Stimulated activated CD8-positive, alpha-beta memory T cell treated with anti-CD3 and anti-CD28 coated beads, Interleukin-15, amount 100 ng/mL, for 1 hour (primary cell): Measurements from ENCODE around the gene SYNE2.

Source experiments
- DNase-seq: peaks from one replicate; pipeline ENCODE4 v3.0.0-alpha.2; 2020; ENCODE audit warnings: low read depth

Gene SYNE2

GRCh38 chr14:63911404-63911803, 58.6 kb downstream of the SYNE2 start:
- no peak for DNase-seq

DNA sequence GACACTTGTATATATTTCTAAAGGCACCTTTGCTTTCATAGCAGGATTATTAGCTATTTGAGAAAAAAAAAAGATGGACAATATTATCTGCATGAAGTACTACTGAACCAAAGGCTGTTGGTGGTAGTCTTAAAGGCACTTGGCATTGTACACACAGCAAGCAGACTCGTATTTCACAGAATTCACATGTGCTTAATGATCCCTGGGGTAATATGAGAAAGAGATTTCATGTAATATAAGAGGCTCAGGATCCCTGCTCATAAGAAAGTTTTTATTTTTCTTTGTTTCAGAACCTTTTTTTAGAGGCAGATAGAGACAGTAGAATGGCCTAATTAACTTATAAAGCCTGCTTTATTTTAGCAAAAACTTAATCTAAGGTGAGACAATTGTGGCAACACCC, 59.5 kb downstream of the SYNE2 start:
- DNase-seq, result no peak

GRCh38 chr14:63918411-63918810, 65.6 kb downstream of the SYNE2 start:
- DNase-seq, result no peak

DNA sequence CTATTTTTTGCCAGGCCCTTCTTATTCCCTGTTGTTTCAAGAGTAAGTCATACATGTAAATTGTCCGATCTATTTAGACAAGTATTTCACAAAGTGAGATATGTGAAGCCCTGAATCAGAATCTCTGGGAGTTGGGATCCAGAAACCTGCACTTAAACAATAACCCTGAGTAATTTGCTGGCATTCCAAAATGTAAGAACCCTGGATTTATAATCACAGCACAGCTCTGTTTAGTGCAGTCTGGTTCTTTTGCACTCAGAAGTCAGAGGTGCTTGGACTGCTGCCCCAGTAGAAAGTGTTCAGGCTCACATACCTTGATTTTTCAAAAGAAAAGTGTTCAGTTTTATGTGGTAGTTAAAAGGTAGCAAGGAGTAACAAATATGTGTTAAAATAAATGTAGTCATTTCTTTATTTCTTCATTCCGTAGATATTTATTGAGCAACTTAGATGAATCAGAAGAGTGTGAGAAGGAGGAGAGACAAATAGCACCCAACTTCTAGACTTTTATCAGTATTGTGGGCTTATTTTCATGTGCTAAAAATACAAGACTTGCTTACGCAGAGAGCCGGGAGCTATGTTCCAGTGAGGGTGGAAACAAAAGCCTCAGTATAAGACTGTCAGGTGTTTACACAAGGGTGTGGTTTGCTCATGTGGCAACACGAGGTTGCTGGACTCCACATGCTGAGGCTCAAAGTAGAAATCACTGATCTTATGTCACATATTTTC, 70.1 kb downstream of the SYNE2 start:
- DNase-seq, result no peak

GRCh38 chr14:63923422-63923752, 70.6 kb downstream of the SYNE2 start:
- no peak for DNase-seq

DNA sequence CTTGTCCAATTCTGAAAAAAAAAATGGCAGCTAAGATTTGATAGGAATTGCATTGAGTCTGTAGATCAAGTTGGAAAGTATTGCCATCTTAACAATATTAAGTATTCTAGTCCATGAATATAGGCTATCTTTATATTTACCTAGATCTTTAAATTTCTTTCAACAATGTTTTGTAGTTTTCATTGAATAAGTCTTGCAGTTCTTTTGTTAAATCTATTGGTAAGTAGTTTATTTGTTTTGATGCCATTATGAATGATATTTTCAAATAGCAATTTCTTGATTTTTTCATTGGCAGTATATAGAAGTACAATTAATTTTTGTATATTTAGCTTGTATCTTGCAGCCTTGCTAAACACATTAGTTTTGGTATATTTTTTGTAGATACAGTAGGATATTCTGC, 71.6 kb downstream of the SYNE2 start:
- no peak for DNase-seq

GRCh38 chr14:63926641-63927040, 73.8 kb downstream of the SYNE2 start:
- DNase-seq, result no peak

GRCh38 chr14:63928744-63929174, 76.0 kb downstream of the SYNE2 start:
- no peak for DNase-seq

DNA sequence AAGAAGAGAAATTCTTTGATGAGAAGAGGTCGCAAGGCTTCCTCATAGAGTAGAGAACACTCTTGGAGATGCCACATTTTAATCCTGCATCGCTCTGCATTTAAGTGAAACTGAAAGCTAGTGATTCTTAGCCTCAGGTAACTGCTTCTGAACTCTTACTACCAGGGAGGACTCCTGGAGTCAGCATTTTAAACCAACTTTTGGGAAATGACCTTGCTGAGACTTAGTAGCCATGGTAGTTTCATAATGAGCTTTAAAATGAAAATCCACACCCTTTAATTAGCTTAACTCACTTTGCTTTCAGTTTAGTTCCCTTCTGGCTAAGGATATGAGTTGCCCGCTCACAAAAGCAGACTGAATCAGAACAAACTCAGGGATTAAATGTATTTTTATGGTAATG, 80.3 kb downstream of the SYNE2 start:
- DNase-seq, result no peak

GRCh38 chr14:63933711-63934110, 80.9 kb downstream of the SYNE2 start:
- no peak for DNase-seq

DNA sequence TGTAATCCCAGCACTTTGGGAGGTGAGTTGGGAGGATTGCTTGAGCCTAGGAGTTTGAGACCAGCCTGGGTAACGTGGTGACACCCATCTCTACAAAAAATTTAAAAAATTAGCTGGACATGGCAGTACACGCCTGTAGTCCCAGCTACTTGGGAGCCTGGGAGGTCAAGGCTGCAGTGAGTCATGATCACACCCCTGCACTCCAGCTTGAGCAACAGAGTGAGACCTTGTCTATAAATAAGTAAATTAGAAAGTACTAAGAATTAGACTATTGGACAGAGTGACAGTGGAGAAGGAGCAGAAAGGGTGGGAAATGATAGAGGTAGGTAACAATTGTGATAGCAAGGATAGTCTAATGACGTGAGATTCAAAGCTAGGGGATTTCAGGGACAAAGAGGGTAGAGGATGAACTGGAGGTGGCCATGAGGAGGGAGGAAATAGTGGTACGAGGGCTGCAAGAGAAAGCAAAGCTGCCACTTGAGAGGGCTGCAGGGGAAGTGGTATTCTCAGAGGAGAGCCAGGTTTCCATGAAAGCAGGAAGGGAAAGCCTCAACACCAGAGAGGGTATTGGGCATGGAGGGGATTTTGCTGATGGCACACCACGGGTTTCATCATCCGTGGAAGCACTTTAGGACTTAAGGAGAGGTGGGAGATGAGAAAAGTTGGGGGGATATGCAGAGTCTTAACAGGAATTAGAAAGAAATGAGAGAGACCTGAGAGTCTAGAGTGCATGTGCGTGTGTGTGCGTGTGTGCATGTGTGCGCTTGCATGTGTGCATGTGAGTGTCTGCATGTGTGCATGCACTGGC, 85.6 kb downstream of the SYNE2 start:
- DNase-seq, result no peak

DNA sequence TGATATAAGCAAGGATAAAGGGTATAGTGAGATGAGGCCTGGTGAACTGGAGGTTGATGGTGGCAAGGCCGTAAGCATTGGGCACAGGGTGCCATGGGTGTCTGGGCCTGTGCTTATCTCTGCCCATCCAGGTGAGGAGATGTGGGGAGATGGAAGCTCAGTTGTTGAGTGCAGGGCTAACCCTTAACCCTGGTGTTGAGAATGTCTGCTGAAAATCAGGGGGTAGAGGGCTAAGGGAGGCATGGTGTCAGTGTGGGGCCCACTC, 86.1 kb downstream of the SYNE2 start:
- no peak for DNase-seq

- no peak for DNase-seq
Observed at GRCh38 chr14:63940387-63940786, 87.6 kb downstream of the SYNE2 start.

- no peak for DNase-seq
Observed at GRCh38 chr14:63941023-63941422, 88.2 kb downstream of the SYNE2 start.

DNA sequence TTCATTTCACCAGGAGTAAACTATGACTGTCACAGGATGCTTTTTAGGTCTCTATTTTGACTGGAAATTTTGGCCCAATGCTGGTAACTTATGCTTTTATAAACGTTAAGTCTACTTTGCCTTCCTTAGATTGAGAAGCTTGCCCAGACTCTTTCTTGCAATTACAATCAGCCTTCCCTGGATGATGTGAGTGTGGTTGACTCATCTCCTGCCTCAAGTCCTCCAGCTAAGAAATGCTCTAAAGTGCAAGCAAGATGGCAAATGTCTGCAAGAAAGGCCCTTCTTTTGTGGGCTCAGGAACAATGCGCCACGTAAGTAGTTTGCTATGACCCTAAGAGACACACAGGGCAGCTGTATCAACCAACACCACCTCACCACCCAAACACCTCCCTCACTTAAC, 96.9 kb downstream of the SYNE2 start:
- DNase-seq, result no peak

GRCh38 chr14:63951021-63951420, 98.2 kb downstream of the SYNE2 start:
- DNase-seq, result no peak

DNA sequence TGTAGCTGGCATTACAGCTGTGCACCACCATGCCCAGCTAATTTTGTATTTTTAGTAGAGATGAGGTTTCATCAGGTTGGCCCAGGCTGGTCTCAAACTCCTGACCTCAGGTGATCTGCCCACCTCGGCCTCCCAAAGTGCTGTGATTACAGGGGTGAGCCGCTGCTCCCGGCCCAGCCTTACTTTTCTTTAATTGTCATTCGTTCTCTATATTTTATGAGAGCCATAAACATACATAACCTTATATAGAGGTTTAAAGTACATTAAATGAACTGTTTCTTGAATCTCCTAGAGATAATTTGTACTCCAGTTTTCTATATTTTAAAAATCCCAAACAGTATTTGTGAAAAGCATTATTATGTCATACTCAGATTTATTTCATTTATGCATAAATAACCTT, 98.6 kb downstream of the SYNE2 start:
- DNase-seq, result no peak

DNA sequence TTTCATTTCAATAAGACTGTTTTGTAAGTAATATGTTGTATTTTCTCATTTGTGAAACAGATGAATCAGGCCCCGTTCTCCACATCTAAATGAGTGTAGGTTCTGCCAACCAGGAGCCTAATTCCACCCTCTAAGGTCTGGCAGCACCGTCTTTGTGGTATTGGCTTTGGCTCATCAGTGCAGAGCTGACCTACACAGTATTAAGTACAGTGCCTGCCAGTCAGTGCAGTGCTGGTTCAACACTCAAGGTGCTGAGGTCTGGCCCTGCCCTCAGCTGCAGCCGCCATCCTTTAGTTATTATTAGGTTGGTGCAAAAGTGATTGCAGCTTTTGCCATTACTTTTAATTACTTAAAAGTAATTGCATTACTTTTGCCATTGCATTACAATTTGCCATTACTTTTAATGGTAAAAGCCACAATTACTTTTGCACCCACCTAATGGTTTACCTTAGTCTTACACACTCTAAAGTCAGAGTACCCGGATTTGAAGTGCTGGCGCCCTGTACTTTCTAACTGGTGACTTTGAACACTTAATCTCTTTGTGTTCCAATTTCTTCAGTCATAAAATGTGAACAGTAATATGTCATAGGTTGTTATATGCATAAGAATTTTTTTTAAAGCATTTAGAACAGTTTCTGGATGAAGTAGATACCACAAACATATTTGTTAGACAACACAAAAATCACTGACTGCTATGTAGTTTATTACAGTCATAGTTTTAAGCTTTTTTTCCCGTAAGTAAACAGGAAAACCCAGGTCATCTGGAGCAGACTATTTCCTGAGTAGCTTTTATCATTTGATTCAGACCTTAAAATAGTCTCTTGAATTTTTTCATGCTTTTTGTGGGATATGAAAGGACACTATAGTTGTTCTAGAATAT, 99.5 kb downstream of the SYNE2 start:
- no peak for DNase-seq

GRCh38 chr14:63952933-63953437, 100.2 kb downstream of the SYNE2 start:
- no peak for DNase-seq

DNA sequence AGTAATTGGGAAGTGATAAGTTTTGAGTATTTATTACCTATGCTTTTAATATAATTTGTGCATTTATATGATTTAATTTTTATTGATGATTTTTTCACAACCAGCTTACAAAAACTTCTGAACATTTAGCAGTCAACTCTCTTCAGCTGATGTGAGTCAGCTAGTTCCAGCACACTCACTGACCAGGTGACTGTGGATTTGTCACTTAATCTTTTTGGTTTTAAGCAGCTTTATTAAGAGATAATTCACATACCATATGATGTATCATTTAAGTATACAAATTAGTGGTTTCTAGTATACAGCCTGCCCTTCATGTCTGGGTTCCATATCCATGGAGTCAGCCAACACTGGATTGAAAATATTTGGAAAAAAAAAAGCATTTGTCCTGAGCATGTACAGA, 103.5 kb downstream of the SYNE2 start:
- DNase-seq, result no peak

DNA sequence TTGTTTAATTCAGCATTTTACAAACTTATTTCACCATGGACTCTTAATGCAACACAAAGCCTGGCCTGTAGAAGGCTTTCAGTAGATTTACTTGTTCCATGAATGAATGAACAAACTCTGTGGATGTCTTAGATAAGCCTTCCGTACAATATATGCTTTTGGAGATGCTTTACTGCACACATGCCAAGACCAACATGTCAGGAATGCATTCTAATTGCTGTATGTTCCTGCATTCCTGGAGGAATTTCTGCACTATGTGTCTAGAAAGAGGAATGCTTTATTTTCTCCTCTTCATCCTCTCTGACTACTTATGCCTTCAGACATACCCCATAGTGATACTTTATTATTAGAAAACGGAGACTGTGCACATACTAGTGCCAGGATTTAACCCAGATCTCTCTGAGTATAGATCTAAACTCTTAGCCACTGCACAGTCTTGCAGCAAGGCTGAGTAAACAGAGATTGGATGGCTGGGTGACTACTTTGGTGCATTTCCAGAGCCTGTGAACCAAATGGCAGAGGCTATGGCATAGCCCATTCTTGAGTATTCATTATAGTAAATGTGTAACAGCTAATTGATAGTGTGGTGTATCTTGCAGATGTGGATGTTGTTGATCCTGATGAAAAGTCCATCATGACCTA, 108.2 kb downstream of the SYNE2 start:
- DNase-seq, result no peak

GRCh38 chr14:63962906-63963305, 110.1 kb downstream of the SYNE2 start:
- no peak for DNase-seq
